OCI-LY1 (cell line): ENCODE results near the gene DDR2.

ENCODE experiments used
- EZH2 ChIP-seq: fragments of 200-600 bp; sonication (generic), shearing (Covaris generic); IDR thresholded peaks from 2 replicates; pipeline ENCODE4 v1.8.0; 2017; ENCODE audit warnings: borderline replicate concordance, mixed run types, mild to moderate bottlenecking, antibody characterized with exemption, low read length, moderate library complexity, mixed read lengths
- TF ChIP-seq, protein P1 (sequence below): fragments of 200-600 bp; sonication (generic), shearing (Covaris generic); IDR thresholded peaks from 2 replicates; pipeline ENCODE4 v1.5.1; 2017; ENCODE audit warnings: mild to moderate bottlenecking, antibody characterized with exemption, low read length, moderate library complexity, mixed read lengths

DNA sequence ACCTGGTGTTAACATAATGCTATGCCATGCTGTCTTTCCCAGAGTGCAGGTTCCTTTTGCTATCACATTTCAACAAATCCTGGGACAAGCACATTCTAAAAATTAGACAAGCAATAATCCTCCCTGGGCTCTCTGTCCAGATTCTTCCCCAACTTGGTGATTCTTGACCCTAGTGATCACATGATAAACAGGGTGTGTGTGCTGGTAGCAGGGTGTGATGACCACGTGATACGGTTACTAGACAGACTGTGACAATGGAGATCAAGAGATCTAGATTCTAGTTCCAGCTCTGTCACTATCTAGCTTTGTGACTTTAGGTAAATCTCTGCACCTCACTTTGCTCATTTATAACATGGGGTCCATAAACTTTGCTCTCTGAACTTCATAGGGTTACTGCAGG lies 96.3 kb downstream of the DDR2 start:
- TF ChIP-seq EZH2, result no peak
- TF ChIP-seq, protein P1, sequence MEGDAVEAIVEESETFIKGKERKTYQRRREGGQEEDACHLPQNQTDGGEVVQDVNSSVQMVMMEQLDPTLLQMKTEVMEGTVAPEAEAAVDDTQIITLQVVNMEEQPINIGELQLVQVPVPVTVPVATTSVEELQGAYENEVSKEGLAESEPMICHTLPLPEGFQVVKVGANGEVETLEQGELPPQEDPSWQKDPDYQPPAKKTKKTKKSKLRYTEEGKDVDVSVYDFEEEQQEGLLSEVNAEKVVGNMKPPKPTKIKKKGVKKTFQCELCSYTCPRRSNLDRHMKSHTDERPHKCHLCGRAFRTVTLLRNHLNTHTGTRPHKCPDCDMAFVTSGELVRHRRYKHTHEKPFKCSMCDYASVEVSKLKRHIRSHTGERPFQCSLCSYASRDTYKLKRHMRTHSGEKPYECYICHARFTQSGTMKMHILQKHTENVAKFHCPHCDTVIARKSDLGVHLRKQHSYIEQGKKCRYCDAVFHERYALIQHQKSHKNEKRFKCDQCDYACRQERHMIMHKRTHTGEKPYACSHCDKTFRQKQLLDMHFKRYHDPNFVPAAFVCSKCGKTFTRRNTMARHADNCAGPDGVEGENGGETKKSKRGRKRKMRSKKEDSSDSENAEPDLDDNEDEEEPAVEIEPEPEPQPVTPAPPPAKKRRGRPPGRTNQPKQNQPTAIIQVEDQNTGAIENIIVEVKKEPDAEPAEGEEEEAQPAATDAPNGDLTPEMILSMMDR, result no peak
